ENCODE results near the gene HIF1A. TPM values are rescaled to one million over a fixed set of nuclear protein-coding genes. Genes with fewer than 3 reads are reported as not detected.
A peak's percentile ranks its signal among the peaks of the same experiment; 100 is the strongest.

HIF1A gene
- total and polyA plus RNA-seq, 10 of the 15 experiments (the other 5 are each of a cell fraction or from before 2014, with no cell fraction given) = 18.3 to 97.0 (median 75.3) TPM

GRCh38 chr14:61716956-61717355, 21.6 kb downstream of the HIF1A start:
- no peaks in the 10 kb centered on the region for H3K27me3 ChIP-seq (replicated peaks in 1 of 2; ENCODE audit: control insufficient read depth in 2 of 2, insufficient read depth in 2 of 2, low read length in 1 of 2)
- TF ChIP-seq EP300 (IDR thresholded peaks at IDR 0.05; ENCODE audit: borderline replicate concordance in 1 of 2, control insufficient read depth in 1 of 2, low read depth in 2 of 2, low read length in 2 of 2) = no peak
- TF ChIP-seq ZNF24 (IDR thresholded peaks at IDR 0.05) = no peak
- no peak for TF ChIP-seq EGR1 (IDR thresholded peaks at IDR 0.05; ENCODE audit: borderline replicate concordance in 1 of 2, low read depth in 2 of 2, low read length in 2 of 2)
- no peak for TF ChIP-seq ZBTB11 (CRISPR knock-in tag; IDR thresholded peaks at IDR 0.05)
- TF ChIP-seq STAT1 (conservative IDR thresholded peaks at IDR 0.05) = no peak
- no peak for TF ChIP-seq KDM1A (IDR thresholded peaks at IDR 0.05; ENCODE audit: borderline replicate concordance)
- TF ChIP-seq CBX3 (IDR thresholded peaks at IDR 0.05; ENCODE audit: borderline replicate concordance, low read depth) = no peak
- no peak for TF ChIP-seq IKZF1 (conservative IDR thresholded peaks at IDR 0.05)
- TF ChIP-seq YY1 (IDR thresholded peaks at IDR 0.05; ENCODE audit: low read depth, low read length) = no peak
- TF ChIP-seq KLF5 (IDR thresholded peaks at IDR 0.05; ENCODE audit: partially characterized antibody) = no peak
- TF ChIP-seq NR2F1 (conservative IDR thresholded peaks at IDR 0.05) = no peak
- TF ChIP-seq IRF3 (IDR thresholded peaks at IDR 0.05) = no peak
- TF ChIP-seq STAT3 (IDR thresholded peaks at IDR 0.05; ENCODE audit: low read depth, low read length) = no peak
- TF ChIP-seq TCF3 (IDR thresholded peaks at IDR 0.05; ENCODE audit: borderline replicate concordance, insufficient read depth, low read depth, low read length) = no peak
- H3K79me2 ChIP-seq (ENCODE audit: control insufficient read depth, insufficient read depth, low read length) = peaks cover 93% of the 10 kb centered on the region
- peaks cover 38% of the 10 kb centered on the region for H3K4me1 ChIP-seq (ENCODE audit: control insufficient read depth, insufficient read depth, low read length)
- ATAC-seq (no peak), DNase-seq (ENCODE audit: low read depth, low spot score) (no peak), FAIRE-seq (no peak)
- no peak overlapping the region for H3K4me3 ChIP-seq
- H3K36me3 ChIP-seq (ENCODE audit: control insufficient read depth in 2 of 2, insufficient read depth in 2 of 2, low read length in 1 of 2) = peaks cover under 1 to 9% of the 10 kb centered on the region in 2 experiments; a peak in 2 of 4 replicates
- RAD21 ChIA-PET (ENCODE audit: unreplicated experiment) = interaction anchor here (1.0 to 5.1 kb wide), 8 partner anchors 12 to 241 kb away, joined by 3 to 28 read pairs (median 3); no protein-coding TSS in a partner anchor
- no TSS peak for BruUV-seq (replicated peaks)
- no peak overlapping the region for H3K9ac ChIP-seq (ENCODE audit: control insufficient read depth, insufficient read depth, low read length)
- no peaks in the 10 kb centered on the region for H3K9me3 ChIP-seq (replicated peaks; ENCODE audit: control insufficient read depth, insufficient read depth, low read length)
- H2AFZ ChIP-seq (ENCODE audit: control insufficient read depth, low read depth, low read length) = no peak overlapping the region
- intact Hi-C loops (cut with micrococcal nuclease; ENCODE audit: unreplicated experiment) (no loop called here), in situ Hi-C loops (cut with MboI) (no loop called here)
- H4K20me1 ChIP-seq (ENCODE audit: control insufficient read depth, insufficient read depth) = peaks cover 3% of the 10 kb centered on the region; the same call in 1 of the 2 replicates
- SMC1A ChIA-PET (ENCODE audit: uncharacterized antibody, unreplicated experiment) = interaction anchor here (0.8 to 9.5 kb wide), 16 partner anchors 9 to 239 kb away, joined by 3 to 114 read pairs (median 4); partner anchors contain the start of gene HIF1A
- peak overlapping the region; percentile 53 for H3K4me2 ChIP-seq (ENCODE audit: control insufficient read depth, insufficient read depth)
- 18% methylated on average over 1 of the region's 1 CpG for WGBS (ENCODE audit: insufficient coverage, insufficient replicate concordance, low lambda C conversion rate, missing lambda C conversion rate)
- CTCF ChIA-PET = interaction anchor here (1.0 to 4.3 kb wide), 6 partner anchors 13 to 121 kb away, joined by 3 to 20 read pairs (median 7); partner anchors contain the start of gene SNAPC1
- POLR2A ChIA-PET = interaction anchor here (1.0 to 2.8 kb wide), 4 partner anchors 9 to 36 kb away, joined by 3 to 8 read pairs (median 3); no protein-coding TSS in a partner anchor
- no peak overlapping the region for H3K27ac ChIP-seq (ENCODE audit: control insufficient read depth, insufficient read depth)

Measured in GM12878 (cell line).